ENCODE data around the gene SV2C. TPM values are rescaled to one million over a fixed set of nuclear protein-coding genes. Genes with fewer than 3 reads are reported as not detected.

The SV2C gene
- total and polyA plus RNA-seq, 2 of the 13 experiments (the other 11 are each of a cell fraction or from before 2014, with no cell fraction given): not detected

- TF ChIP-seq ZNF609 (CRISPR knock-in tag; IDR thresholded peaks at IDR 0.05; ENCODE audit: borderline replicate concordance) (peak; percentile 65; the same call in 1 of the 2 replicates), ZNF224 (CRISPR knock-in tag; IDR thresholded peaks at IDR 0.05) (no peak), SRF (IDR thresholded peaks at IDR 0.05; ENCODE audit: low read depth, low read length) (no peak), ZNF777 (CRISPR knock-in tag; IDR thresholded peaks at IDR 0.05) (peak; percentile 21), CTCF (CRISPR knock-in tag; IDR thresholded peaks at IDR 0.05) (peak; percentile 96), ZNF644 (CRISPR knock-in tag; IDR thresholded peaks at IDR 0.05; ENCODE audit: low read depth) (0 out of 2 replicates have a peak, but pooled peaks have one; percentile 26), ZNF280D (CRISPR knock-in tag; IDR thresholded peaks at IDR 0.05) (no peak), MIXL1 (CRISPR knock-in tag; IDR thresholded peaks at IDR 0.05) (0 out of 2 replicates have a peak, but pooled peaks have one; percentile 49), MBD4 (IDR thresholded peaks at IDR 0.05; ENCODE audit: borderline replicate concordance, low read length) (no peak), ZNF276 (CRISPR knock-in tag; IDR thresholded peaks at IDR 0.05; ENCODE audit: low read depth) (no peak), HNF4A (CRISPR knock-in tag; IDR thresholded peaks at IDR 0.05) (peak; percentile 39; the same call in 1 of the 2 replicates), ZBTB8A (CRISPR knock-in tag; IDR thresholded peaks at IDR 0.05; ENCODE audit: borderline replicate concordance, low read depth) (no peak), SRSF1 (optimal IDR thresholded peaks at IDR 0.05; ENCODE audit: low read depth, low read length) (peak; percentile 92), ZNF674 (CRISPR knock-in tag; IDR thresholded peaks at IDR 0.05; ENCODE audit: low read depth) (no peak), ZNF577 (CRISPR knock-in tag; IDR thresholded peaks at IDR 0.05; ENCODE audit: borderline replicate concordance, low read depth) (no peak), RFX3 (CRISPR knock-in tag; IDR thresholded peaks at IDR 0.05) (no peak), SAFB2 (CRISPR knock-in tag; IDR thresholded peaks at IDR 0.05; ENCODE audit: borderline replicate concordance, low read depth) (no peak; the same call in 1 of the 2 replicates)
These were observed 319.9 kb downstream of the SV2C start, which contains the start of gene IQGAP2 (continued) for GRCh38 chr5:76402886-76403765.
